DOHH2 (cell line): ENCODE data around the gene ROBO1.

Source experiments
- H3F3A ChIP-seq: fragments of 200-600 bp; sonication (generic), shearing (Covaris generic); 2 replicates; pipeline ENCODE4 v1.6.0; 2016; ENCODE audit warnings: antibody characterized with exemption, mild to moderate bottlenecking; ENCODE audit not compliant: control insufficient read depth, insufficient read depth
- H3K27ac ChIP-seq: fragments of 200-600 bp; sonication (generic); 2 replicates; pipeline ENCODE4 v1.5.1; 2014; ENCODE audit warnings: low read depth, mild to moderate bottlenecking, low read length, moderate library complexity
- H3K27me3 ChIP-seq: fragments of 200-600 bp; sonication (generic); 2 replicates; pipeline ENCODE4 v1.6.1; 2014; ENCODE audit warnings: mild to moderate bottlenecking, low read length, mixed read lengths; ENCODE audit not compliant: control insufficient read depth
- H3K36me3 ChIP-seq: fragments of 200-600 bp; sonication (generic); 2 replicates; pipeline ENCODE4 v1.6.1; 2014; ENCODE audit warnings: mild to moderate bottlenecking, low read length, moderate library complexity, mixed read lengths; ENCODE audit not compliant: control insufficient read depth
- H3K4me1 ChIP-seq: fragments of 200-600 bp; sonication (generic); 2 replicates; pipeline ENCODE4 v1.6.1; 2014; ENCODE audit warnings: mild to moderate bottlenecking, low read length, mixed read lengths; ENCODE audit not compliant: control insufficient read depth
- H3K4me2 ChIP-seq: fragments of 200-600 bp; sonication (generic); 2 replicates; pipeline ENCODE4 v1.6.0; 2014; ENCODE audit warnings: mild to moderate bottlenecking, low read length, moderate library complexity
- H3K4me3 ChIP-seq: fragments of 200-600 bp; sonication (generic); 2 replicates; pipeline ENCODE4 v1.5.1; 2014; ENCODE audit warnings: mild to moderate bottlenecking, low read length, mixed read lengths
- H3K79me2 ChIP-seq: fragments of 200-600 bp; sonication (generic); 2 replicates; pipeline ENCODE4 v1.6.1; 2014; ENCODE audit warnings: mild to moderate bottlenecking, low read length, mixed read lengths; ENCODE audit not compliant: control insufficient read depth
- H3K9me2 ChIP-seq: fragments of 200-600 bp; sonication (generic); replicated peaks from 2 replicates; pipeline ENCODE4 v1.6.1; 2014; ENCODE audit warnings: mild to moderate bottlenecking, low read length, mixed read lengths; ENCODE audit not compliant: control insufficient read depth
- H3K9me3 ChIP-seq: fragments of 200-600 bp; sonication (generic); 2 replicates; pipeline ENCODE4 v1.6.1; 2014; ENCODE audit warnings: antibody characterized with exemption, low read length, mixed read lengths; ENCODE audit not compliant: control insufficient read depth, insufficient read depth
- H4K20me1 ChIP-seq: fragments of 200-600 bp; sonication (generic); 2 replicates; pipeline ENCODE4 v1.6.0; 2014; ENCODE audit warnings: low read depth, mild to moderate bottlenecking, antibody characterized with exemption, low read length, moderate library complexity; ENCODE audit not compliant: control insufficient read depth, insufficient read depth
- EZH2phosphoT487 ChIP-seq: fragments of 200-600 bp; sonication (generic); IDR thresholded peaks from 2 replicates; pipeline ENCODE4 v1.6.1; 2017; ENCODE audit warnings: borderline replicate concordance, mild to moderate bottlenecking, antibody characterized with exemption, low read length, moderate library complexity, mixed read lengths
- TF ChIP-seq, protein P1 (sequence below): fragments of 200-600 bp; sonication (generic); IDR thresholded peaks from one replicate; pipeline ENCODE4 v1.5.1; 2014; ENCODE audit warnings: antibody characterized with exemption, mild to moderate bottlenecking, low read depth, low read length; ENCODE audit not compliant: poor library complexity, severe bottlenecking

ROBO1 gene

GRCh38 chr3:78764634-78765033, 1003.2 kb downstream of the ROBO1 start:
- no peaks in the 10 kb centered on the region for H3K27me3 ChIP-seq
- H4K20me1 ChIP-seq = no peaks in the 10 kb centered on the region
- H3K79me2 ChIP-seq = no peaks in the 10 kb centered on the region
- H3K4me2 ChIP-seq = no peak overlapping the region
- no peaks in the 10 kb centered on the region for H3F3A ChIP-seq
- TF ChIP-seq, protein P1, sequence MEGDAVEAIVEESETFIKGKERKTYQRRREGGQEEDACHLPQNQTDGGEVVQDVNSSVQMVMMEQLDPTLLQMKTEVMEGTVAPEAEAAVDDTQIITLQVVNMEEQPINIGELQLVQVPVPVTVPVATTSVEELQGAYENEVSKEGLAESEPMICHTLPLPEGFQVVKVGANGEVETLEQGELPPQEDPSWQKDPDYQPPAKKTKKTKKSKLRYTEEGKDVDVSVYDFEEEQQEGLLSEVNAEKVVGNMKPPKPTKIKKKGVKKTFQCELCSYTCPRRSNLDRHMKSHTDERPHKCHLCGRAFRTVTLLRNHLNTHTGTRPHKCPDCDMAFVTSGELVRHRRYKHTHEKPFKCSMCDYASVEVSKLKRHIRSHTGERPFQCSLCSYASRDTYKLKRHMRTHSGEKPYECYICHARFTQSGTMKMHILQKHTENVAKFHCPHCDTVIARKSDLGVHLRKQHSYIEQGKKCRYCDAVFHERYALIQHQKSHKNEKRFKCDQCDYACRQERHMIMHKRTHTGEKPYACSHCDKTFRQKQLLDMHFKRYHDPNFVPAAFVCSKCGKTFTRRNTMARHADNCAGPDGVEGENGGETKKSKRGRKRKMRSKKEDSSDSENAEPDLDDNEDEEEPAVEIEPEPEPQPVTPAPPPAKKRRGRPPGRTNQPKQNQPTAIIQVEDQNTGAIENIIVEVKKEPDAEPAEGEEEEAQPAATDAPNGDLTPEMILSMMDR = no peak
- TF ChIP-seq EZH2phosphoT487 = no peak
- no peak overlapping the region for H3K4me3 ChIP-seq
- H3K36me3 ChIP-seq = no peaks in the 10 kb centered on the region
- no peaks in the 10 kb centered on the region for H3K9me2 ChIP-seq
- H3K4me1 ChIP-seq = no peaks in the 10 kb centered on the region
- no peaks in the 10 kb centered on the region for H3K9me3 ChIP-seq
- H3K27ac ChIP-seq = no peak overlapping the region

DNA sequence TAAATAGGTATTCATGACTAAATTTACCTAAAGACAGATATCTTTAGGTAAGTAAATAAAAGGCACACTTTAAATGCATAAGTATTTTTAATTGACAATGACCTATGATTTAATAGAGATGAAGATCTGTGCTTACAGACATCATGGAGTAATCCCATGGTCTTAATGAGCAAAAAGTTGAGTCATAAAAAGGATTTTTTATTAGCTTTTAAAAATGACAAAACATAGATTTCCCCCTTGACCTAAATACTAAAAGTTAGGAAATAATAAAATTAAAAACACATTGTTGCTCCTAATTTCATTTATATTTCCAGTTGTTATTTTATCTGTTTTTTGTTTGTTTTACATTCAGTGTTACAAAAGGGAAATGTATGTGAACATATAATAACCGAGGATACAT, 1005.7 kb downstream of the ROBO1 start:
- H3K4me3 ChIP-seq = no peak overlapping the region
- H3F3A ChIP-seq = no peaks in the 10 kb centered on the region
- H3K4me1 ChIP-seq = no peaks in the 10 kb centered on the region
- no peaks in the 10 kb centered on the region for H3K79me2 ChIP-seq
- no peaks in the 10 kb centered on the region for H3K36me3 ChIP-seq
- no peaks in the 10 kb centered on the region for H3K9me2 ChIP-seq
- H4K20me1 ChIP-seq = no peaks in the 10 kb centered on the region
- TF ChIP-seq EZH2phosphoT487 = no peak
- TF ChIP-seq, protein P1 = no peak
- no peak overlapping the region for H3K27ac ChIP-seq
- H3K4me2 ChIP-seq = no peak overlapping the region
- H3K27me3 ChIP-seq = no peaks in the 10 kb centered on the region
- H3K9me3 ChIP-seq = no peaks in the 10 kb centered on the region

DNA sequence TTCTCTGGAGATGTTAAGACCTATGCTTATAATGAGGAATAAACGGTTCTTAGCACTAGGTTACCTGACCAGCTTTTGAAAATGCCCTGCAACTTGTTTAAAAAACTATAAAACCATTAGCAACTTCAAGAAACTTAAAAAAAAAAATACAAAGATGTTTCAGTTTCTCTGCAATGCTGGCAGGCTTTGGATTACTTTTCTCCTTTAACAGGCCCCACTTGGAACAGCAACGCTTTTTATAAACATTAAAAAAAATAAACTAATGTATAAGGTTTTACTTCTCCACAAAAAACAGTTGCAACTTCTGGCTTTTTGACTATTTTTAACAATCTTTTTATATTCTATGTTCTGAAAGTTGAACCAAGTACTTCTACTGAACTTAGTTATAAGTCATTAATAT, 1006.7 kb downstream of the ROBO1 start:
- Histone ChIP-seq H3K27me3 (no peaks in the 10 kb centered on the region), H3K9me3 (no peaks in the 10 kb centered on the region)

More for the DNA sequence above, 1006.7 kb downstream of the ROBO1 start:
- H3K4me3 ChIP-seq = no peak overlapping the region
- H3K27ac ChIP-seq = no peak overlapping the region
- H3K36me3 ChIP-seq = no peaks in the 10 kb centered on the region
- H3K9me2 ChIP-seq = no peaks in the 10 kb centered on the region
- no peak overlapping the region for H3K4me2 ChIP-seq
- TF ChIP-seq, protein P1 = no peak
- no peak for TF ChIP-seq EZH2phosphoT487
- H3F3A ChIP-seq = no peaks in the 10 kb centered on the region
- H3K4me1 ChIP-seq = no peaks in the 10 kb centered on the region
- no peaks in the 10 kb centered on the region for H4K20me1 ChIP-seq
- no peaks in the 10 kb centered on the region for H3K79me2 ChIP-seq
